H1 (cell line): ENCODE results near the gene SOX6. TPM values are rescaled to one million over a fixed set of nuclear protein-coding genes. Genes with fewer than 3 reads are reported as not detected.

Experiments used
- CTCF ChIA-PET: fragments of 300-600 bp; sonication (Branson Sonifier 250); formaldehyde crosslinking; loops from one replicate; lab custom pipeline; 2021; ENCODE audit not compliant: partially characterized antibody; lab: Charles Lee
- POLR2A ChIA-PET: fragments of 300-600 bp; sonication (Branson Sonifier 250); formaldehyde crosslinking; loops from one replicate; lab custom pipeline; 2021; ENCODE audit warnings: inconsistent platforms; ENCODE audit not compliant: partially characterized antibody; lab: Charles Lee
- DNase-seq, 2 experiments: peaks; one replicate each; pipeline versions ENCODE4 v3.0.0 to v3.0.0-alpha.2; 2010 to 2022; ENCODE audit warnings: low spot score in 2 of 2, low read depth in 1 of 2, mixed read lengths in 1 of 2
- FAIRE-seq: peaks from 2 replicates; lab custom pipeline; 2011; peaks lifted over from hg19 to GRCh38; lab: Jason Lieb, UNC
- H2AFZ ChIP-seq: 2 replicates; pipeline ENCODE4 v1.8.1; 2012; ENCODE audit warnings: low read length, inconsistent platforms
- H2AK5ac ChIP-seq: 2 replicates; pipeline ENCODE4 v1.6.1; 2013; ENCODE audit warnings: low read depth, low read length
- H2BK120ac ChIP-seq: replicated peaks from 2 replicates; pipeline ENCODE3; 2013; ENCODE audit warnings: low read depth, low read length, inconsistent platforms
- H2BK12ac ChIP-seq: 2 replicates; pipeline ENCODE4 v1.6.1; 2013; ENCODE audit warnings: low read depth, low read length
- H2BK15ac ChIP-seq: 2 replicates; pipeline ENCODE4 v1.6.1; 2013; ENCODE audit warnings: low read length
- H2BK20ac ChIP-seq: 2 replicates; pipeline ENCODE4 v1.6.1; 2013; ENCODE audit warnings: low read length
- H2BK5ac ChIP-seq: 2 replicates; pipeline ENCODE4 v1.6.1; 2013; ENCODE audit warnings: low read depth, low read length
- H3K14ac ChIP-seq: 2 replicates; pipeline ENCODE4 v1.6.1; 2013; ENCODE audit warnings: inconsistent platforms; ENCODE audit not compliant: insufficient read length
- H3K18ac ChIP-seq: 2 replicates; pipeline ENCODE4 v1.6.1; 2013; ENCODE audit warnings: low read length; ENCODE audit errors: extremely low read depth
- H3K23ac ChIP-seq: 2 replicates; pipeline ENCODE4 v1.6.1; 2013; ENCODE audit warnings: inconsistent platforms; ENCODE audit not compliant: insufficient read length
- H3K23me2 ChIP-seq: 2 replicates; pipeline ENCODE4 v1.6.1; 2013; ENCODE audit warnings: low read depth, low read length
- H3K27ac ChIP-seq: 2 replicates; pipeline ENCODE4 v1.6.1; 2011; ENCODE audit warnings: low read depth, low read length, inconsistent platforms
- H3K27me3 ChIP-seq, 4 experiments: replicated peaks in 1 of 4; 1 replicate in 1 of 4; 2 replicates in 3 of 4; pipeline versions ENCODE4 v1.6.1 to v1.8.1; 2011 to 2013; ENCODE audit warnings: low read length in 3 of 4, mild to moderate bottlenecking in 3 of 4, inconsistent platforms in 2 of 4, mixed read lengths in 2 of 4, moderate library complexity in 1 of 4; ENCODE audit not compliant: control insufficient read depth in 3 of 4, insufficient read depth in 3 of 4; ENCODE audit errors: extremely low read depth in 1 of 4
- H3K36me3 ChIP-seq, 4 experiments: 2 replicates each; pipeline versions ENCODE4 v1.6.1 to v1.8.1; 2011 to 2013; ENCODE audit warnings: mild to moderate bottlenecking in 4 of 4, low read length in 3 of 4, moderate library complexity in 2 of 4, control low read depth in 1 of 4, inconsistent platforms in 1 of 4; ENCODE audit not compliant: insufficient read depth in 4 of 4, control insufficient read depth in 2 of 4
- H3K4ac ChIP-seq: replicated peaks from 2 replicates; pipeline ENCODE3; 2013; ENCODE audit warnings: low read length, low read depth, mixed read lengths, inconsistent platforms; ENCODE audit not compliant: insufficient read length
- H3K4me1 ChIP-seq, 4 experiments: replicated peaks in 1 of 4; 1 replicate in 1 of 4; 2 replicates in 3 of 4; pipeline versions ENCODE4 v1.6.1 to v1.8.1; 2011 to 2013; ENCODE audit warnings: low read length in 3 of 4, inconsistent platforms in 2 of 4, mixed read lengths in 1 of 4; ENCODE audit not compliant: insufficient read depth in 4 of 4, control insufficient read depth in 3 of 4
- H3K4me2 ChIP-seq, 2 experiments: 2 replicates each; pipeline versions ENCODE4 v1.6.1 to v1.8.1; 2011 to 2013; ENCODE audit warnings: low read depth in 2 of 2, low read length in 2 of 2, control low read depth in 1 of 2, inconsistent platforms in 1 of 2, mild to moderate bottlenecking in 1 of 2; ENCODE audit not compliant: insufficient read depth in 1 of 2
- H3K4me3 ChIP-seq, 4 experiments: fragments of 200-600, 300-600 bp in 1 of 4; sonication (generic), shearing (Covaris generic), sonication (Bioruptor Twin) in 1 of 4; 2 replicates each; pipeline versions ENCODE4 v1.5.1 to v1.8.1; 2011 to 2016; ENCODE audit warnings: low read length in 4 of 4, low read depth in 3 of 4, control low read depth in 2 of 4, inconsistent platforms in 2 of 4, mild to moderate bottlenecking in 2 of 4, mixed read lengths in 1 of 4, moderate library complexity in 1 of 4; ENCODE audit not compliant: insufficient read depth in 2 of 4; ENCODE audit errors: extremely low read depth in 1 of 4
- H3K56ac ChIP-seq: replicated peaks from 2 replicates; pipeline ENCODE3; 2013; ENCODE audit warnings: low read depth, mild to moderate bottlenecking, mixed read lengths, low read length, inconsistent platforms; ENCODE audit not compliant: insufficient read length
- H3K79me1 ChIP-seq: 2 replicates; pipeline ENCODE4 v1.6.1; 2013; ENCODE audit warnings: low read depth, low read length, control low read depth
- H3K79me2 ChIP-seq, 2 experiments: 2 replicates each; pipeline versions ENCODE4 v1.6.1 to v1.8.1; 2012 to 2013; ENCODE audit warnings: low read length in 2 of 2, mild to moderate bottlenecking in 2 of 2, inconsistent platforms in 1 of 2; ENCODE audit not compliant: insufficient read depth in 2 of 2, control insufficient read depth in 1 of 2
- H3K9ac ChIP-seq, 4 experiments: replicated peaks in 1 of 4; 1 replicate in 1 of 4; 2 replicates in 3 of 4; pipeline versions ENCODE4 v1.6.1 to v1.8.1; 2011 to 2013; ENCODE audit warnings: low read depth in 3 of 4, low read length in 3 of 4, control low read depth in 2 of 4, mild to moderate bottlenecking in 2 of 4, moderate library complexity in 2 of 4, inconsistent platforms in 1 of 4; ENCODE audit errors: extremely low read depth in 1 of 4
- H3K9me3 ChIP-seq, 2 experiments: 2 replicates each; pipeline versions ENCODE4 v1.6.1 to v1.8.1; 2012 to 2013; ENCODE audit warnings: mild to moderate bottlenecking in 2 of 2, moderate library complexity in 2 of 2, control low read depth in 1 of 2, inconsistent platforms in 1 of 2, low read depth in 1 of 2, low read length in 1 of 2, mixed read lengths in 1 of 2; ENCODE audit not compliant: insufficient read depth in 2 of 2
- H4K20me1 ChIP-seq, 2 experiments: replicated peaks in 1 of 2; 2 replicates each; pipeline versions ENCODE3 to v1.8.1; 2011 to 2013; ENCODE audit warnings: inconsistent platforms in 2 of 2, low read length in 2 of 2, mild to moderate bottlenecking in 1 of 2; ENCODE audit not compliant: insufficient read depth in 2 of 2, control insufficient read depth in 1 of 2
- H4K5ac ChIP-seq: 2 replicates; pipeline ENCODE4 v1.6.1; 2013; ENCODE audit warnings: low read length, low read depth, mixed read lengths, inconsistent platforms; ENCODE audit not compliant: insufficient read length
- H4K8ac ChIP-seq: 2 replicates; pipeline ENCODE4 v1.8.0; 2013; ENCODE audit warnings: mild to moderate bottlenecking, moderate library complexity, low read length, inconsistent platforms; ENCODE audit not compliant: insufficient read depth; ENCODE audit errors: extremely low read depth
- H4K91ac ChIP-seq: replicated peaks from 2 replicates; pipeline ENCODE3; 2013; ENCODE audit warnings: low read length, mixed read lengths, inconsistent platforms; ENCODE audit not compliant: insufficient read length
- CBX8 ChIP-seq: fragments of 300-800, 300-1000 bp; sonication (generic); IDR thresholded peaks from 2 replicates; pipeline ENCODE4 v1.7.1; 2016; ENCODE audit warnings: low read depth, low read length, borderline replicate concordance
- CEBPB ChIP-seq: IDR thresholded peaks from 2 replicates; pipeline ENCODE4 v1.6.1; 2012; ENCODE audit warnings: low read depth, low read length
- CREB1 ChIP-seq: IDR thresholded peaks from 2 replicates; pipeline ENCODE4 v1.6.1; 2012; ENCODE audit warnings: inconsistent platforms
- CTBP2 ChIP-seq: IDR thresholded peaks from 2 replicates; pipeline ENCODE4 v1.7.0; 2011; ENCODE audit warnings: borderline replicate concordance, mild to moderate bottlenecking, moderate library complexity, mixed read lengths, low read length; ENCODE audit not compliant: insufficient read depth, insufficient read length
- HDAC6 ChIP-seq: IDR thresholded peaks from one replicate; pipeline ENCODE4 v1.7.1; 2012; ENCODE audit warnings: low read depth, mild to moderate bottlenecking, inconsistent platforms, low read length, moderate library complexity
- KDM4A ChIP-seq: IDR thresholded peaks from one replicate; pipeline ENCODE4 v1.7.1; 2012; ENCODE audit warnings: low read depth, mild to moderate bottlenecking, moderate library complexity, low read length, inconsistent platforms; ENCODE audit not compliant: severe bottlenecking
- POLR2A ChIP-seq, 2 experiments: IDR thresholded peaks; 1 replicate in 1 of 2; 2 replicates in 1 of 2; pipeline ENCODE4 v1.6.1; 2011; ENCODE audit warnings: low read depth in 2 of 2, low read length in 2 of 2, mild to moderate bottlenecking in 2 of 2; ENCODE audit errors: control extremely low read depth in 1 of 2
- SIRT6 ChIP-seq: IDR thresholded peaks from one replicate; pipeline ENCODE4 v1.7.1; 2012; ENCODE audit warnings: low read length, inconsistent platforms
- SP2 ChIP-seq: IDR thresholded peaks from 2 replicates; pipeline ENCODE4 v1.6.1; 2012; ENCODE audit warnings: mild to moderate bottlenecking, low read length, inconsistent platforms
- polyA plus RNA-seq, 7 experiments: library from polyadenylated mRNA; depleted of rRNA in 3 of 7; stranded (reverse) in 5 of 7; unstranded in 2 of 7; fragments of >200 nt in 5 of 7; fragments of 200-250 nt in 2 of 7; gene quantifications; 1 replicate in 5 of 7; 2 replicates in 1 of 7; 4 replicates in 1 of 7; pipeline versions ENCODE4 v1.2.1 to v1.2.3, GENCODE V29; 2011 to 2013; ENCODE audit warnings: missing spikeins in 2 of 7, mixed read lengths in 2 of 7
- total RNA-seq: library from RNA; stranded (reverse); fragmentation: NEBNext Ultra II Directional; extraction: Animal tissue kit (Norgen Biotek cat#: 25700); gene quantifications from 2 replicates; pipeline ENCODE4 v1.2.1, GENCODE V29; 2021

Gene SOX6
- total and polyA plus RNA-seq, 2 of the 8 experiments (the other 6 are each of a cell fraction or from before 2014, with no cell fraction given) = 0.09 TPM; not detected in 1

GRCh38 chr11:16058671-16059070, 297.7 kb downstream of the SOX6 start:
- Histone ChIP-seq H3K56ac (no peak overlapping the region), H3K4me2 (no peak overlapping the region), H2BK5ac (no peak overlapping the region), H3K23me2 (no peaks in the 10 kb centered on the region), H3K36me3 (no peaks in the 10 kb centered on the region), H4K8ac (no peak overlapping the region), H3K27ac (no peak overlapping the region), H4K20me1 (no peaks in the 10 kb centered on the region), H3K79me1 (no peaks in the 10 kb centered on the region), H3K14ac (no peak overlapping the region), H3K9ac (no peak overlapping the region), H2BK12ac (no peak overlapping the region), H3K9me3 (0 out of 4 replicates have a peak, but pooled peaks cover 0 to 2% of the 10 kb centered on the region in 2 experiments), H3K79me2 (no peaks in the 10 kb centered on the region), H2BK120ac (no peak overlapping the region), H2BK15ac (no peak overlapping the region), H3K27me3 (no peaks in the 10 kb centered on the region), H3K4me3 (no peak overlapping the region), H3K4me1 (no peaks in the 10 kb centered on the region), H3K23ac (no peak overlapping the region), H4K91ac (no peak overlapping the region), H2AK5ac (no peak overlapping the region), H3K4ac (no peak overlapping the region), H2BK20ac (no peak overlapping the region), H2AFZ (no peak overlapping the region), H3K18ac (no peak overlapping the region), H4K5ac (no peak overlapping the region)
- POLR2A ChIA-PET = no interaction called here
- FAIRE-seq (no peak), DNase-seq (no peak)
- CTCF ChIA-PET = interaction anchor here (0.6 to 1.7 kb wide), 2 partner anchors 38 to 545 kb away, joined by 3 to 4 read pairs; no protein-coding TSS in a partner anchor
- TF ChIP-seq CEBPB (no peak), CTBP2 (no peak), KDM4A (no peak), HDAC6 (no peak), POLR2A (IDR thresholded peaks at IDR 0.05; ENCODE audit: control extremely low read depth in 1 of 2, low read depth in 2 of 2, low read length in 2 of 2) (no peak), CBX8 (no peak), CREB1 (no peak), SP2 (no peak), SIRT6 (no peak)
